GM12878 (cell line): ENCODE measurements around the gene TMC6. TPM values are rescaled to one million over a fixed set of nuclear protein-coding genes. Genes with fewer than 3 reads are reported as not detected.
A peak's percentile ranks its signal among the peaks of the same experiment; 100 is the strongest.

ENCODE experiments used
- BRCA1 ChIP-seq: IDR thresholded peaks from 2 replicates; pipeline ENCODE4 v1.6.1; 2011; ENCODE audit warnings: low read depth, low read length, improper control_type of control experiment
- CREB1 ChIP-seq: IDR thresholded peaks from 2 replicates; pipeline ENCODE4 v1.6.1; 2012; ENCODE audit warnings: low read depth, mild to moderate bottlenecking, inconsistent platforms
- KDM1A ChIP-seq: fragments of 200-600 bp; sonication (generic); IDR thresholded peaks from 2 replicates; pipeline ENCODE4 v1.6.1; 2016; ENCODE audit warnings: borderline replicate concordance
- KLF5 ChIP-seq: fragments of 450-650 bp; IDR thresholded peaks from 2 replicates; pipeline ENCODE4 v1.6.1; 2014; ENCODE audit warnings: mild to moderate bottlenecking; ENCODE audit not compliant: partially characterized antibody
- MTA3 ChIP-seq: IDR thresholded peaks from 2 replicates; pipeline ENCODE4 v1.6.1; 2012; ENCODE audit warnings: low read length, inconsistent platforms, borderline replicate concordance
- NBN ChIP-seq: fragments of 450-650 bp; IDR thresholded peaks from 2 replicates; pipeline ENCODE4 v1.6.1; 2016
- TBL1XR1 ChIP-seq: IDR thresholded peaks from 2 replicates; pipeline ENCODE4 v1.6.1; 2012; ENCODE audit warnings: low read depth, low read length, improper control_type of control experiment
- ZBED1 ChIP-seq: IDR thresholded peaks from 2 replicates; pipeline ENCODE4 v1.6.1; 2016; ENCODE audit warnings: borderline replicate concordance
- ZZZ3 ChIP-seq: IDR thresholded peaks from 2 replicates; pipeline ENCODE4 v1.6.1; 2011; ENCODE audit warnings: low read depth; ENCODE audit not compliant: control insufficient read depth, insufficient read length
- polyA plus RNA-seq, 11 experiments: library from polyadenylated mRNA; depleted of rRNA in 4 of 11; unstranded in 6 of 11; stranded (reverse) in 5 of 11; fragments of >200 nt; fragmentation: Nextera tagmentation in 4 of 11; fragmentation: Illumina TruSeq in 1 of 11; extraction: Ambion mirVana in 4 of 11; extraction: Trizol in 1 of 11; gene quantifications; 1 replicate in 1 of 11; 2 replicates in 10 of 11; pipeline versions ENCODE4 v1.2.1 to v1.2.3, GENCODE V29; 2011 to 2016; ENCODE audit warnings: inconsistent platforms in 2 of 11, missing spikeins in 2 of 11, low read depth in 1 of 11
- total RNA-seq, 4 experiments: library from RNA; depleted of rRNA in 3 of 4; stranded (reverse); fragments of >200 nt in 3 of 4; fragmentation: Illumina TruSeq in 1 of 4; extraction: Trizol in 1 of 4; gene quantifications; 2 replicates each; pipeline versions ENCODE4 v1.2.1 to v1.2.3, GENCODE V29; 2013 to 2021
- TF ChIP-seq, protein P1 (sequence below): IDR thresholded peaks from 2 replicates; pipeline ENCODE4 v1.6.1; 2012; ENCODE audit warnings: improper control_type of control experiment, low read depth, low read length; ENCODE audit not compliant: insufficient replicate concordance
- TF ChIP-seq, protein P2 (sequence below): fragments of 450-650 bp; IDR thresholded peaks from 2 replicates; pipeline ENCODE4 v1.6.1; 2018; ENCODE audit warnings: borderline replicate concordance, mild to moderate bottlenecking; ENCODE audit not compliant: partially characterized antibody
- TF ChIP-seq, protein P3 (sequence below): fragments of 450-650 bp; conservative IDR thresholded peaks from 2 replicates; pipeline ENCODE4 v1.6.1; 2017; ENCODE audit warnings: mild to moderate bottlenecking, moderate library complexity
- TF ChIP-seq, protein P4 (sequence below): fragments of 450-650 bp; IDR thresholded peaks from 2 replicates; pipeline ENCODE4 v1.6.1; 2017; ENCODE audit warnings: mild to moderate bottlenecking, low read depth, inconsistent platforms; ENCODE audit not compliant: poor library complexity, severe bottlenecking
- TF ChIP-seq, protein P5 (sequence below): fragments of 450-650 bp; IDR thresholded peaks from 2 replicates; pipeline ENCODE4 v1.6.1; 2014; ENCODE audit warnings: mild to moderate bottlenecking

Gene TMC6
- total and polyA plus RNA-seq, 10 of the 15 experiments (the other 5 are each of a cell fraction or from before 2014, with no cell fraction given) = 1.9 to 232 (median 60.6) TPM

DNA sequence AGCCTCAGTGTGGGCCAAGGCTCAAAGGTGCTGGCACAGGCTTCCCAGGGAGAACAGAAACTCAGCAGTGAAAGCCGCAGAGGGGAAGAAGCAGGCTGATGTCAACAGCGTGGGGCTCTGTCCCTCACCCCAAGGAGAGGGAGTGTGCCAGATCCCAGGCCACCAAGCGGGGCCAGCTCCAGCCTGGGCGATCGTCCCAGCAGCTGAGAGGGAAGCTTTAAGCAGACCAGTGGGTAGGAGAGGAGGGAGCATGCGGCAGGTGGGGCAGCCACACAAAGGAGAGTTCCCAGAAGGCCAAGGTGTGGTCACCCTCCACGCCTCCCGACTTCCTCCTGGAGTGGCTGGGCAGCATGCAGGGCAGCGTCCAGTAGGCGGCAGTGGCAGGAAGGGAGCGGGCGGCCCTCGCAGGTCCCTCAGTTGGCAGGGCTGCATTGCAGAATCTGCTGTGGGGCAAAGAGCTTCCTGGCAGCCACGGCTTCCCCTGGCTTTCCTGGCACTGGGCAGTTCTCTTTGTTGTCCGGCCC lies 45.9 kb upstream of the TMC6 start (continued):
- TF ChIP-seq, protein P1, sequence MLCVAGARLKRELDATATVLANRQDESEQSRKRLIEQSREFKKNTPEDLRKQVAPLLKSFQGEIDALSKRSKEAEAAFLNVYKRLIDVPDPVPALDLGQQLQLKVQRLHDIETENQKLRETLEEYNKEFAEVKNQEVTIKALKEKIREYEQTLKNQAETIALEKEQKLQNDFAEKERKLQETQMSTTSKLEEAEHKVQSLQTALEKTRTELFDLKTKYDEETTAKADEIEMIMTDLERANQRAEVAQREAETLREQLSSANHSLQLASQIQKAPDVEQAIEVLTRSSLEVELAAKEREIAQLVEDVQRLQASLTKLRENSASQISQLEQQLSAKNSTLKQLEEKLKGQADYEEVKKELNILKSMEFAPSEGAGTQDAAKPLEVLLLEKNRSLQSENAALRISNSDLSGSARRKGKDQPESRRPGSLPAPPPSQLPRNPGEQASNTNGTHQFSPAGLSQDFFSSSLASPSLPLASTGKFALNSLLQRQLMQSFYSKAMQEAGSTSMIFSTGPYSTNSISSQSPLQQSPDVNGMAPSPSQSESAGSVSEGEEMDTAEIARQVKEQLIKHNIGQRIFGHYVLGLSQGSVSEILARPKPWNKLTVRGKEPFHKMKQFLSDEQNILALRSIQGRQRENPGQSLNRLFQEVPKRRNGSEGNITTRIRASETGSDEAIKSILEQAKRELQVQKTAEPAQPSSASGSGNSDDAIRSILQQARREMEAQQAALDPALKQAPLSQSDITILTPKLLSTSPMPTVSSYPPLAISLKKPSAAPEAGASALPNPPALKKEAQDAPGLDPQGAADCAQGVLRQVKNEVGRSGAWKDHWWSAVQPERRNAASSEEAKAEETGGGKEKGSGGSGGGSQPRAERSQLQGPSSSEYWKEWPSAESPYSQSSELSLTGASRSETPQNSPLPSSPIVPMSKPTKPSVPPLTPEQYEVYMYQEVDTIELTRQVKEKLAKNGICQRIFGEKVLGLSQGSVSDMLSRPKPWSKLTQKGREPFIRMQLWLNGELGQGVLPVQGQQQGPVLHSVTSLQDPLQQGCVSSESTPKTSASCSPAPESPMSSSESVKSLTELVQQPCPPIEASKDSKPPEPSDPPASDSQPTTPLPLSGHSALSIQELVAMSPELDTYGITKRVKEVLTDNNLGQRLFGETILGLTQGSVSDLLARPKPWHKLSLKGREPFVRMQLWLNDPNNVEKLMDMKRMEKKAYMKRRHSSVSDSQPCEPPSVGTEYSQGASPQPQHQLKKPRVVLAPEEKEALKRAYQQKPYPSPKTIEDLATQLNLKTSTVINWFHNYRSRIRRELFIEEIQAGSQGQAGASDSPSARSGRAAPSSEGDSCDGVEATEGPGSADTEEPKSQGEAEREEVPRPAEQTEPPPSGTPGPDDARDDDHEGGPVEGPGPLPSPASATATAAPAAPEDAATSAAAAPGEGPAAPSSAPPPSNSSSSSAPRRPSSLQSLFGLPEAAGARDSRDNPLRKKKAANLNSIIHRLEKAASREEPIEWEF = no peak
- TF ChIP-seq ZBED1 (no peak; the same call in 1 of the 2 replicates), KLF5 (no peak), TBL1XR1 (no peak), KDM1A (no peak), MTA3 (no peak; the same call in 1 of the 2 replicates), BRCA1 (no peak), CREB1 (no peak), NBN (no peak), ZZZ3 (no peak)
- TF ChIP-seq, protein P2, sequence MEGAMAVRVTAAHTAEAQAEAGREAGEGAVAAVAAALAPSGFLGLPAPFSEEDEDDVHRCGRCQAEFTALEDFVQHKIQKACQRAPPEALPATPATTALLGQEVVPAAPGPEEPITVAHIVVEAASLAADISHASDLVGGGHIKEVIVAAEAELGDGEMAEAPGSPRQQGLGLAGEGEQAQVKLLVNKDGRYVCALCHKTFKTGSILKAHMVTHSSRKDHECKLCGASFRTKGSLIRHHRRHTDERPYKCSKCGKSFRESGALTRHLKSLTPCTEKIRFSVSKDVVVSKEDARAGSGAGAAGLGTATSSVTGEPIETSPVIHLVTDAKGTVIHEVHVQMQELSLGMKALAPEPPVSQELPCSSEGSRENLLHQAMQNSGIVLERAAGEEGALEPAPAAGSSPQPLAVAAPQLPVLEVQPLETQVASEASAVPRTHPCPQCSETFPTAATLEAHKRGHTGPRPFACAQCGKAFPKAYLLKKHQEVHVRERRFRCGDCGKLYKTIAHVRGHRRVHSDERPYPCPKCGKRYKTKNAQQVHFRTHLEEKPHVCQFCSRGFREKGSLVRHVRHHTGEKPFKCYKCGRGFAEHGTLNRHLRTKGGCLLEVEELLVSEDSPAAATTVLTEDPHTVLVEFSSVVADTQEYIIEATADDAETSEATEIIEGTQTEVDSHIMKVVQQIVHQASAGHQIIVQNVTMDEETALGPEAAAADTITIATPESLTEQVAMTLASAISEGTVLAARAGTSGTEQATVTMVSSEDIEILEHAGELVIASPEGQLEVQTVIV = no peak
- TF ChIP-seq, protein P3, sequence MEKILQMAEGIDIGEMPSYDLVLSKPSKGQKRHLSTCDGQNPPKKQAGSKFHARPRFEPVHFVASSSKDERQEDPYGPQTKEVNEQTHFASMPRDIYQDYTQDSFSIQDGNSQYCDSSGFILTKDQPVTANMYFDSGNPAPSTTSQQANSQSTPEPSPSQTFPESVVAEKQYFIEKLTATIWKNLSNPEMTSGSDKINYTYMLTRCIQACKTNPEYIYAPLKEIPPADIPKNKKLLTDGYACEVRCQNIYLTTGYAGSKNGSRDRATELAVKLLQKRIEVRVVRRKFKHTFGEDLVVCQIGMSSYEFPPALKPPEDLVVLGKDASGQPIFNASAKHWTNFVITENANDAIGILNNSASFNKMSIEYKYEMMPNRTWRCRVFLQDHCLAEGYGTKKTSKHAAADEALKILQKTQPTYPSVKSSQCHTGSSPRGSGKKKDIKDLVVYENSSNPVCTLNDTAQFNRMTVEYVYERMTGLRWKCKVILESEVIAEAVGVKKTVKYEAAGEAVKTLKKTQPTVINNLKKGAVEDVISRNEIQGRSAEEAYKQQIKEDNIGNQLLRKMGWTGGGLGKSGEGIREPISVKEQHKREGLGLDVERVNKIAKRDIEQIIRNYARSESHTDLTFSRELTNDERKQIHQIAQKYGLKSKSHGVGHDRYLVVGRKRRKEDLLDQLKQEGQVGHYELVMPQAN = 0 out of 2 replicates have a peak, but pooled peaks have one; percentile 29
- TF ChIP-seq, protein P4, sequence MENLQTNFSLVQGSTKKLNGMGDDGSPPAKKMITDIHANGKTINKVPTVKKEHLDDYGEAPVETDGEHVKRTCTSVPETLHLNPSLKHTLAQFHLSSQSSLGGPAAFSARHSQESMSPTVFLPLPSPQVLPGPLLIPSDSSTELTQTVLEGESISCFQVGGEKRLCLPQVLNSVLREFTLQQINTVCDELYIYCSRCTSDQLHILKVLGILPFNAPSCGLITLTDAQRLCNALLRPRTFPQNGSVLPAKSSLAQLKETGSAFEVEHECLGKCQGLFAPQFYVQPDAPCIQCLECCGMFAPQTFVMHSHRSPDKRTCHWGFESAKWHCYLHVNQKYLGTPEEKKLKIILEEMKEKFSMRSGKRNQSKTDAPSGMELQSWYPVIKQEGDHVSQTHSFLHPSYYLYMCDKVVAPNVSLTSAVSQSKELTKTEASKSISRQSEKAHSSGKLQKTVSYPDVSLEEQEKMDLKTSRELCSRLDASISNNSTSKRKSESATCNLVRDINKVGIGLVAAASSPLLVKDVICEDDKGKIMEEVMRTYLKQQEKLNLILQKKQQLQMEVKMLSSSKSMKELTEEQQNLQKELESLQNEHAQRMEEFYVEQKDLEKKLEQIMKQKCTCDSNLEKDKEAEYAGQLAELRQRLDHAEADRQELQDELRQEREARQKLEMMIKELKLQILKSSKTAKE = no peak
- TF ChIP-seq, protein P5, sequence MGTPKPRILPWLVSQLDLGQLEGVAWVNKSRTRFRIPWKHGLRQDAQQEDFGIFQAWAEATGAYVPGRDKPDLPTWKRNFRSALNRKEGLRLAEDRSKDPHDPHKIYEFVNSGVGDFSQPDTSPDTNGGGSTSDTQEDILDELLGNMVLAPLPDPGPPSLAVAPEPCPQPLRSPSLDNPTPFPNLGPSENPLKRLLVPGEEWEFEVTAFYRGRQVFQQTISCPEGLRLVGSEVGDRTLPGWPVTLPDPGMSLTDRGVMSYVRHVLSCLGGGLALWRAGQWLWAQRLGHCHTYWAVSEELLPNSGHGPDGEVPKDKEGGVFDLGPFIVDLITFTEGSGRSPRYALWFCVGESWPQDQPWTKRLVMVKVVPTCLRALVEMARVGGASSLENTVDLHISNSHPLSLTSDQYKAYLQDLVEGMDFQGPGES = no peak
